Prostate gland (tissue), 2 donors: ENCODE results near the gene SMYD2.

Experiments
- CTCF ChIP-seq, 4 experiments: fragments of 200-600 bp in 2 of 4; fragments of 450-650 bp in 2 of 4; sonication (generic) in 2 of 4; IDR thresholded peaks; 1 replicate in 3 of 4; 2 replicates in 1 of 4; pipeline ENCODE4 v1.5.1; 2016 to 2019; ENCODE audit warnings: antibody characterized with exemption in 4 of 4, mild to moderate bottlenecking in 2 of 4, moderate library complexity in 2 of 4
- POLR2A ChIP-seq: fragments of 450-650 bp; IDR thresholded peaks from one replicate; pipeline ENCODE4 v1.6.1; 2016; ENCODE audit warnings: antibody characterized with exemption, mild to moderate bottlenecking
- POLR2AphosphoS5 ChIP-seq: sonication (generic); formaldehyde crosslinking; IDR thresholded peaks from one replicate; pipeline ENCODE4 v1.6.1; 2017; ENCODE audit warnings: antibody characterized with exemption

GRCh38 chr1:214296860-214297745, 16.1 kb downstream of the SMYD2 start:
- no peak for TF ChIP-seq CTCF (IDR thresholded peaks at IDR 0.05)
- peak; percentile 16 for TF ChIP-seq POLR2AphosphoS5
- no peak for TF ChIP-seq POLR2A
